ENCODE measurements around the gene LYPLA2.

Gene LYPLA2

DNA sequence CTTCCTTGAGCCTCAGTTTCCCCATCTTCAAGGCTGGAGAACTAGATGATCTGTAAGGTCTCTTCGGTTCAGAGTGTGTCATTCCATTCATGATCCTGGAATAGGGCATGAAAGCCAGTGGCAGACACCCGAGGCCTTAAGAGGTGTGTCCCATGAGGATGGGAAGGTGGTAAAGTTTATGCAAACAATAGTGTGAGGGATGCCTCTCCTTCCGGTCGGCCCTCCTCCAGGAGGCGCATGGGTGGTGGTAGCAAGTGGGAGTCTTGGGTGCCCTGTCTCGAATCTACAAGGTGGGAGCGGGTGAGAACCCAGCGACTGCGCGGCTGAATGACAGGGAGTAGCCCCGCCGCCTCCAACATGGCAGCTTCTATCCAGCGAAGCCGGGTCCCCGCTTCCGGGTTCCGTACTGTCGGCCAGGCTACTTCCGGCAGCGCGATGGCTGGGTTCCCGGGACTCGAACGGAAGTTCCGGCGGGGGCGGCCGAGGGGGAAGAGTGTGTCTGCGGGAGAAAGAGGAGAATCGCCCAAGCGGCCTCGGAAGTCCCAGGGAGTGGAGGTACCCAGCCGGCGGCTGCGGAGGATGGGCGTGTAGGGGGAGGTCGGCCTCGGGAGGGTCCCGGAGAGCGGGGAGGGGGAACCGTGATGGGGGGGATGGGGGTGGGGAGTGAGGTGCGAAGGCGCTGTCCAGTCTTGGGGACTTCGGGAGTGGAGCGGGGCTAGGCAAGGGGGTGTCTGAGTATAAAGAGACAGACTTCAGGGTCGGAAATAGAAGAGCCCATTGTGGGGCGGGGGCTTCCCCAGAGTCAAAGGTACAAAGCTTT lies at the start of gene LYPLA2:
LYPLA2 (plus strand) TSS at position 450 of the 820 bp plus-strand sequence. CDS start 1,538 bp downstream, outside the sequence.
- peak; percentile 80 for DNase-seq (ENCODE audit: low read depth)

- no peak for DNase-seq (ENCODE audit: low read depth)
Measured at GRCh38 chr1:23741609-23742008, 49.3 kb upstream of the LYPLA2 start.

GRCh38 chr1:23742670-23743286 lies 48.2 kb upstream of the LYPLA2 start:
- no peak for DNase-seq (ENCODE audit: low read depth)

- peak; percentile 69 for DNase-seq (ENCODE audit: low read depth)
Measured at GRCh38 chr1:23743287-23744152, 47.4 kb upstream of the LYPLA2 start, which contains the start of gene ELOA. TSS of gene ELOA (plus strand) at chr1:23743471. CDS start at chr1:23743504, 33 bp downstream.

GRCh38 chr1:23745515-23745914 lies 45.4 kb upstream of the LYPLA2 start:
- DNase-seq (ENCODE audit: low read depth), result no peak

- DNase-seq (ENCODE audit: low read depth), result no peak
Measured at GRCh38 chr1:23748016-23748415, 42.9 kb upstream of the LYPLA2 start.

GRCh38 chr1:23751050-23751814 lies 39.7 kb upstream of the LYPLA2 start:
- peak; percentile 6 for DNase-seq (ENCODE audit: low read depth)

DNA sequence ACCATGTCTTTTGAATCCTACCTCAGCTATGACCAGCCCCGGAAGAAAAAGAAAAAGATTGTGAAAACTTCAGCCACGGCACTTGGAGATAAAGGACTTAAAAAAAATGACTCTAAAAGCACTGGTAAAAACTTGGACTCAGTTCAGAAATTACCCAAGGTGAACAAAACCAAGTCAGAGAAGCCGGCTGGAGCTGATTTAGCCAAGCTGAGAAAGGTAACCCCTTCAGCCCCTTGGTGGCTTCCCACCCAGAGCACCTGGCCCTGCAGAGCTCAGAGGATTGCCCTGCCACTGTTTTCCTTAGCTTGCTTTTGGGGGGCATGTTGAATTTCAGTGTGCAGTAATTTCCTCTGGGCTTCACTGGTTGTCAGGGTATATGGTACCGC lies 39.1 kb upstream of the LYPLA2 start:
- DNase-seq (ENCODE audit: low read depth), result no peak

DNA sequence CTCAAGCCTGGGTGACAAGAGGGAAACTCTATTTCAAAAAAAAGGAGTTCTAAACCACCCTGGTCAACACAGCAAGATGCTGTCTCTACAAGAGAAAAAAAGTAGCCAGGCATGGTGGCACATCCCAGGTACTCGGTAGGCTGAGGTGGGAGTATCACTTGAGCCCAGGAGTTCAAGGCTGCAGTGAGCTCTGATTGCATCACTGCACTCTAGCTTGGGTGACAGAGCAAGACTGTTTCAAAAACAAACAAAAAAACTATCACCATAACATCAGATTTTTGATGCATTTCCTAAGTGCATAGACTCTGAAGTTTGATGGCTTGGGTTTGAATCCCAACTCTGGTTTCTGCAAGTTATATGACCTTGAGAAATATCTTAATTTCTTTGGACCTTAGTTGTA lies 38.0 kb upstream of the LYPLA2 start:
- DNase-seq (ENCODE audit: low read depth), result no peak

GRCh38 chr1:23756676-23757075 lies 34.3 kb upstream of the LYPLA2 start:
- DNase-seq (ENCODE audit: low read depth), result no peak

- DNase-seq (ENCODE audit: low read depth), result no peak
Measured at GRCh38 chr1:23757812-23758211, 33.1 kb upstream of the LYPLA2 start.

GRCh38 chr1:23759277-23759676 lies 31.7 kb upstream of the LYPLA2 start:
- DNase-seq (ENCODE audit: low read depth), result no peak

- DNase-seq (ENCODE audit: low read depth), result no peak
Measured at GRCh38 chr1:23763041-23763577, 27.8 kb upstream of the LYPLA2 start.

GRCh38 chr1:23768733-23769132 lies 22.2 kb upstream of the LYPLA2 start:
- no peak for DNase-seq (ENCODE audit: low read depth)

DNA sequence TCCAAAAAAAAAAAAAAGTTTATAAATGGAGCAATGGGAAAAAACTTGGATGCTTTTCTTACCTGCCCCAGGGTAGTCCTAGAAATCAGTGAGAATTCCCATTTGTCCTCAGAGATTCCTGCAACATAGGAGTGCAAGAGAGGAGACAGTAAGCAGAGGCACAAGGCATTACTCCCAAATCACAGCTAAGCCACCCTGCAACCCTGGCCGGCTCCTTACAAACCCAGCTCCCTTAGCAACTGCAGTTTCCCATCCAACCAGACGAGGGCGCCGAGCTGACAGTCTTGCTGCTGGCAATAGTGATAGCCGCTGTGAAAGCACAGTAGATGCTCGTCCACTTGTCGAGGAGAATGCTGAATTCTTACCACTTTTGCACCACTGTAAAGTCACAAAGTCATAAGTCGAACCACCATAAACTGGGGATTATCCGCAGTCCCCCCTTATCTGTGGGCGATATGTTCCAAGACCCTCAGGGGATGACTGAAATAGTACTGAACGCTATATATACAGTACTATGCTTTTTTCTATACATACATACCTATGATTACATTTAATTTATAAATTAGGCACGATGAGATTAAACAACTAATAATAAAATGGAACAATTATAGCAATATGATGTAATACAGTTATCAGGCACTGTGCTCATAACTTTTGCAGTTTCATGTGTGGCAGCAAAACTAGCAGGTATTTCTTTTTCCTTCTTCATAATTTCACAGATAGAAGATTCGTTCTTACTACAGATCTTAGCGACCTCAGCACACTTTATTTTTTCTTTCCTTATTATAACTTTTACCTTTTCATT lies 18.7 kb upstream of the LYPLA2 start:
- peak; percentile 73 for DNase-seq (ENCODE audit: low read depth)

GRCh38 chr1:23772854-23773242 lies 18.1 kb upstream of the LYPLA2 start:
- DNase-seq (ENCODE audit: low read depth), result no peak

GRCh38 chr1:23774174-23774880 lies 16.6 kb upstream of the LYPLA2 start:
- DNase-seq (ENCODE audit: low read depth), result no peak

- no peak for DNase-seq (ENCODE audit: low read depth)
Measured at GRCh38 chr1:23776217-23776616, 14.7 kb upstream of the LYPLA2 start.

- peak; percentile 68 for DNase-seq (ENCODE audit: low read depth)
Measured at GRCh38 chr1:23777979-23778814, 12.7 kb upstream of the LYPLA2 start, which contains the start of gene PITHD1. TSS of gene PITHD1 (plus strand) at chr1:23778418. CDS start at chr1:23778516, 98 bp downstream.
